ENCODE results near the gene ST8SIA2.
A peak's percentile ranks its signal among the peaks of the same experiment; 100 is the strongest.

The ST8SIA2 gene

GRCh38 chr15:92392462-92392861 is 1.2 kb upstream of the ST8SIA2 start:
- no peak overlapping the region for H3K27ac Mint-ChIP-seq
- H3K4me1 Mint-ChIP-seq = peaks cover 35% of the 10 kb centered on the region
- DNase-seq = peak; percentile 50
- H3K27me3 Mint-ChIP-seq (ENCODE audit: low read depth, poor library complexity) = peaks cover 26% of the 10 kb centered on the region
- peaks cover 9% of the 10 kb centered on the region for H3K36me3 Mint-ChIP-seq (ENCODE audit: low read depth)
- peak overlapping the region; percentile 85 for H3K4me3 Mint-ChIP-seq
- H3K9me3 Mint-ChIP-seq = no peaks in the 10 kb centered on the region
- TF ChIP-seq CTCF (IDR thresholded peaks at IDR 0.05) = no peak

DNA sequence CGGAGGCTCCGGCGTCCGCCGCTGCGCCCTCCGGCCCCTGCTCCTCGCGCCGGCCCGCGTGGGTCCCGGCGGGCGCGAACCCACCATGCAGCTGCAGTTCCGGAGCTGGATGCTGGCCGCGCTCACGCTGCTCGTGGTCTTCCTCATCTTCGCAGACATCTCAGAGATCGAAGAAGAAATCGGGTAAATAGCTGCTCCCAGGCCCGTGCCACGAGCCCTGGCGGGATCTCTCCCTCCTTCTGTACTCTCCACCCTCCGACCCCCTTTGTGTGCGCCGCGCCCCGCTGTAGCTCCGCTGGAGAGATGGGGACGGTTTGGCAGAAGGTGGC is 263 bp downstream of the ST8SIA2 start:
- Mint-ChIP-seq H3K27ac (peak overlapping the region; percentile 96), H3K9me3 (no peaks in the 10 kb centered on the region)
- no peak for DNase-seq

DNA sequence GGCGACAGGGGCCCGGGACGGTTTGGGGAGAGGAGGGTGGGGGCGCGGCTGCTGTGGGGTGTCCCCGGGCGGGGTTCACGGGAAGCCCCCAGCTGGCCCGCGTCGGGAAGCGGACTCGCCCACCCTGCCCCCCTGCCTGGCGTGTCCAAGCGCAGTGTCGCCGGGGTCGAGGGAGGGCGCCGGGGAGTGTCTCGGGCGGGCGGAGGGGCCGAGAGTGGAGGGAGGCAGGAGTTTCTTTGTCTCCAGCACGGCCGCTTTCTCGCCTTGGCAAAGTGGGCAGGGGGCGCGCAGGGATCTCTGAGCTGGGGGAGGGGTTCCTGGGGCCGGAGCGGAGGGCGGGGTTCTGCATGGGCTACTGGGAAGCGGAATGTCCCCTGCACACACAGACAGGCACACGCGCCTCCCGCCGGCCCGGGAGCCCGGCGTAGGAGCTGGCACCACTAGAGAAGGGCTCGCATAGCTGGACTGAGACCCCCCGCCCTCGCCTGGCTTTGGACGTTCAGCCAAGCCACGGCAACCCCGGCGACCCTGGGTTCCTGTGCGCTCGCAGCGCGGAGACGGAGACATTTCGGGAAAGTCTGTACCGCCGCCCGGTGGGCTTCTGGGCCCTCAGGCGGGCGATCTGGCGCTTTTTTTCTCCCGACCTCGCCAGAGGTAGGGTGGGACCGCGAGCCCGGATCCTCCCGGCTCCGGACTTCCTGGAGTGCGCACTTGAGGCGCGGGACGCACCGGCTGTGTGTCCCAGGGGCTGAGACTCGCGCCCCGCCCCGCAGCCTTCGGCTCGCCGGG is 822 bp downstream of the ST8SIA2 start:
- Mint-ChIP-seq H3K36me3 (ENCODE audit: low read depth) (peaks cover 14% of the 10 kb centered on the region), H3K9me3 (no peaks in the 10 kb centered on the region), H3K4me1 (peaks cover 40% of the 10 kb centered on the region), H3K27ac (peak overlapping the region; percentile 96), H3K27me3 (ENCODE audit: low read depth, poor library complexity) (peaks cover 21% of the 10 kb centered on the region), H3K4me3 (peak overlapping the region; percentile 95)
- peak; percentile 75 for DNase-seq
- TF ChIP-seq CTCF (IDR thresholded peaks at IDR 0.05) = no peak

More for the DNA sequence above, 263 bp downstream of the ST8SIA2 start:
- peaks cover 14% of the 10 kb centered on the region for H3K36me3 Mint-ChIP-seq (ENCODE audit: low read depth)
- H3K27me3 Mint-ChIP-seq (ENCODE audit: low read depth, poor library complexity) = peaks cover 26% of the 10 kb centered on the region
- peaks cover 35% of the 10 kb centered on the region for H3K4me1 Mint-ChIP-seq
- H3K4me3 Mint-ChIP-seq = peak overlapping the region; percentile 95
- no peak for TF ChIP-seq CTCF (IDR thresholded peaks at IDR 0.05)

DNA sequence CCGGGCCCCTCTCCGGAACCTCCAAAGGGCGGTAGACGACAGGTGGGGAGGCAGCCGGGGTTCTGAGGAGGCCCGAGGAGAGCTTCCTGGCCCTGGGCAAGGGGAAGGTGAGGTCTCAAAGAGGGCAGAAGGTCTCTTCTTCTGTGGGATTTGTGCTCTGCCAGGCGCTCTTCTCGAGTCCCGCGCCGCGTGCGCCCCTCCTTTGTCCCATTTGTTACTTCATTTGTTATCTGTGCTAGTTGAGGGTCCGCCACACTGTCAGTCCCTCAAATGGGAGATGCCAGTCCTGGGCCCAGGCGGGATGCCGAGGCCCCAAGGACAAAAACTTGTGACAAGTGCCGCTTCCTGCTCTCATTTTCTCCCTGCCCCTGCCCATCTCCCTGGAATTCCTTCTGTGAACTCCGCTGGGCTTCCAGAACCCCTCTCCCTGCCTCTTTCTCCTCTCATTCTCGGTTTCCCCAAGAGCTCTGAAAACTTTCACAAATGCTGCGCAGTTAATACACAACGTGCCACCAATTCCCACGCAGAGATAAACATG is 1.5 kb downstream of the ST8SIA2 start:
- Mint-ChIP-seq H3K27me3 (ENCODE audit: low read depth, poor library complexity) (peaks cover 21% of the 10 kb centered on the region), H3K36me3 (ENCODE audit: low read depth) (peaks cover 18% of the 10 kb centered on the region), H3K27ac (peak overlapping the region; percentile 69), H3K4me3 (peak overlapping the region; percentile 95), H3K9me3 (no peaks in the 10 kb centered on the region), H3K4me1 (peaks cover 46% of the 10 kb centered on the region)
- no peak for DNase-seq
- TF ChIP-seq CTCF (IDR thresholded peaks at IDR 0.05) = no peak

- H3K4me1 Mint-ChIP-seq = peaks cover 62% of the 10 kb centered on the region
- TF ChIP-seq CTCF (IDR thresholded peaks at IDR 0.05) = no peak
- no peak overlapping the region for H3K27ac Mint-ChIP-seq
- no peak overlapping the region for H3K4me3 Mint-ChIP-seq
- H3K27me3 Mint-ChIP-seq (ENCODE audit: low read depth, poor library complexity) = peaks cover 13% of the 10 kb centered on the region
- no peaks in the 10 kb centered on the region for H3K9me3 Mint-ChIP-seq
- DNase-seq = no peak
- H3K36me3 Mint-ChIP-seq (ENCODE audit: low read depth) = peaks cover 42% of the 10 kb centered on the region
Measured at GRCh38 chr15:92399271-92399950, 5.7 kb downstream of the ST8SIA2 start.

Data from nephron progenitor cell (in vitro differentiated cells).